Kidney capillary endothelial cell (primary cell): ENCODE data around the gene COG4.
"Not testable (repeated sequence)": the region's sequence is repeated elsewhere in the genome, so short reads cannot be mapped to it uniquely, and the experiment has no call there.

ENCODE experiments used
- DNase-seq: peaks from one replicate; pipeline ENCODE4 v3.0.0-alpha.2; 2018; ENCODE audit warnings: low spot score

COG4 gene

DNA sequence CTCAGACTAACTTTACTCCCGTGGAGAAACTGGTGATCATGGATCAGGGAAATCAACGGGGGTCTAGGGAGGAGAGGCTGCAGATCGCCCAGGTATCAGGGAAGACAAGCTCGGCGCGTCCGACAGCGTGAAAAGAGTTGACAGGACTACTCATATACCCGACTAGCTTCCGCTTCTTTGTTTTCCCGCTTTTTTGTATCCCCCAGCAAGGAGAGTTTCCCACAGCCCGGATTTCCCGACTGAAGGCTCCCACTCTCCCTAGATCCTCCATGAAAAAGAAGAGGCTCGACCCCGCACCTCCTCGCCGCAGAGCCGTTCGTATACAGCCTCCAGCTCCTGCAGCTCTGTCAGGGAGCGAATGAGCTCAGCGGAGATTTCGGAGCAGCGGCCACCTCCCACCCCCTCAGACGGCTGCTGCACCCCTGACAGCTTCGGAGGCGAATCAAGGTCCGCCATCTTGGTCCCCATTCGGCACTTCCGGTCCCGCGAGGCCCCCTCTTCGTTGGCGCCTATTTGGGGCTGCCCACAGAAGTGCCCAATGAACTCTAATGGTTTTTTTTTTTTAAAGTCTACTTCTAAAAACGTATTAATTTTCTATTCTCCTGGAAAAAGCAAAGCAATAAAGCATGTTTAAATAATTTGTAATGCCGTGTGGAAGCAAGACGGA is at the start of gene COG4:
Gene COG4, minus strand, starts transcription at position 479 of the 667 bp plus-strand sequence. Its CDS starts 11 bp downstream, at position 468.
- peak; percentile 81 for DNase-seq

DNA sequence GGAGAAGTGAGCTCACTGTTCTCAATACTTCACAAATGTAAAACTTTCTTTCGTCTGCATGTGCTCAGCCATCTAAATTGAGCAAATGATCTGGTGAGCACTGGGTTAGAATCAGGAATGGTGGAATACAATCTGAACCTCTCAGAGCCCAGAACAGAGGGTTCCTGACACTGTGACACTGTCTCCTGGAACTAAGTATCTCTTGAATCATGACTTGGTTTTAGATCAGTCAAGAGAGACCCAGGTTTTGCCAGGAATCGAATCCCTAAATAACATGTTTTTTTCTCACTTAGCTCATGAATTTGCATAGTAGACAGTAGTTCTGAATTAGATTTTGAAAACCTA is 49.5 kb upstream of the COG4 start:
- DNase-seq = no peak

DNA sequence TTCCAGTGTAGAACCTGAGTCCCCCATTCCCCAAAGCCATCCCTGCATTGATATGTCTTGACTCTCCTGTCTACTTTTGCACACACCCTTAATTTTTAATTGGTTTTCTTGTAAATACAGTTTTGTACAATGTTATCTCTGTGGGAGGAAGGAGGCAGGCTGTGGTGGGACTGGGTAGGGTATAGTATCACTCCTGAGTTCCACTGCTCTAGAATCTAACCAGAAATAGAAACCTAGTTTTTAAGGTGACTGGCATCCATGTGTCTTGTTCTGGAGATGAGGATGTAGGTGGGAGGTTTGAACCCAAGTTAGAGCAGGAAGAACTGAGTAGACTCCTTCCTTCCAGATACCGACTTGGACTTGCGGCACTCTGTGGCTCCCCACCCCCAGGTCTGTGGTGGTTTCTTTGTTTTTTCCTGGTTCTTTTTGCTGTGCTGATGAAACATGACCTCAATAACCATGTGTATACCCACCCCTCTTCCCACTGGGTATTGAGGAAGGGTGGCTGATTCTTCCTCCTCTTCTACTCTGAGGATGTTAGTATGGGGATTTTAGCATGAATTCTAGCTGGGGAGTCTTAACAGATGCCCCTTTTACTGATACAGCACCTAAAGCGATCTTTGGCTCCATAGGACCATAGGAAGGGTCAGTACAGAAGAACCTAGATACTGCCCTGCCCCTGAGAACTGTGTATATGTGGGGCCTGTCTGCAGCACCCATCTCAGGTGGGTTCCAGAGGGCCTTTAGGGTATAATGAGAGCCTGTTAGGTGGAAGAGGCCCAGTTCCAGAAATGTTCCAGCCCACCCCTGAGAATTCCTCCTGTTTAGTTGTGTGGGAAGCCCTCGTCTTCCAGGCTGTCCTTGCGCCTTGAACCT is 48.9 kb upstream of the COG4 start:
- DNase-seq = peak; percentile 21

DNA sequence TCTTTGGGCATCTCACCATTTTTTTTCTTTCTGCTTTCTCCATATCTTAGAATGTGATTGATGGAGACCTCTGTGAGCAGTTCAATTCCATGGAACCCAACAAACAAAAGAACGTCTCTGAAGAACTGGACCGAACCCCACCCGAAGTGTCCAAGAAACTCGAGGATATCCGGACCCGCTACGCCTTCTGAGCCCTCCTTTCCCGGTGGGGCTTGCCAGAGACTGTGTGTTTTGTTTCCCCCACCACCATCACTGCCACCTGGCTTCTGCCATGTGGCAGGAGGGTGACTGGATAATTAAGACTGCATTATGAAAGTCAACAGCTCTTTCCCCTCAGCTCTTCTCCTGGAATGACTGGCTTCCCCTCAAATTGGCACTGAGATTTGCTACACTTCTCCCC is 48.3 kb upstream of the COG4 start:
- no peak for DNase-seq

DNA sequence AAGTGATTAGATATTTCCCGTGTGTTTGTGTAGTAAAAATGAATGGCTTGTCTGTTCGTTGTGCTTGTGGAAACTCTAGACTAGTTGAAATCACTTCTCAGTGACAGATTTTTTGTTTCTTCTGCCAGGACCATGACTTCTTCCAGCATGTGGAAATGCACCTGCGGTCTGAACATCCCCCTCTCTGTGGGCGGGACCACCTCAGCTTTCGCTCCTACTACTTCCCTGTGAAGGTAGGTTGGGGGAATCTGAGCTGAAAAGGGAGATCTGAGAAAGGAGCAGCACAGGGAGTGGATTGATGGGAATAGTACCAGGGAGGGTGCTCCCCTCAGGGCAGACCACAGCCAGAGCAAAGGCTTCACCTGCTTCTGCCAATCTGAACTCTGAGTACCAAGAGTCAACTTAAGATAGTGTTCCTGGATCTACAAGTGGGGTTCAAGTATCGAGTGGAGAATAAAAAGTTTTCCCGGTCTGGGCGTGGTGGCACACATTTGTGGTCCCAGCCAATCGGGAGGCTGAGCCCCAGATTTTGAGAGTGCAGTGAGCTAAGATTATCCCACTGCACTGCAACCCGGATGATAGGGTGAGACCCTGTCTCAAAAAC is 47.7 kb upstream of the COG4 start:
- DNase-seq = no peak

DNA sequence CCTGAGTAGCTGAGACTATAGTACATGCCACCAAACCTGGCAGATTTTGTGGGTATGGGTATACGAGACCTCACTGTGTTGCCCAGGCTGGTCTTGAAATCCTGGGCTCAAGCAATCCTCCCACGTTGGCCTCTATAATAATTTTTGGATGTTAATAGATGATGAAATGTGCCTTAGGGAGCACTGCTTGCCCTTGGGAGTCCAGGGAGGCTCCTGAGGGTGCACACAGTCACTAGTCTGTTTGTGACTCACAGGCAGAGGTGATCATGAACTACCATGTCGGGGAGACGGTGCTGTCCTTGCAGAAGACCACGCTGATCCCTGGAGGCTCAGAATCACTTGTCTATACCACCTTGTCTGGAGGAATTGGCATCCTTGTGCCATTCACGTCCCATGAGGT is 46.4 kb upstream of the COG4 start:
- DNase-seq = no peak

DNA sequence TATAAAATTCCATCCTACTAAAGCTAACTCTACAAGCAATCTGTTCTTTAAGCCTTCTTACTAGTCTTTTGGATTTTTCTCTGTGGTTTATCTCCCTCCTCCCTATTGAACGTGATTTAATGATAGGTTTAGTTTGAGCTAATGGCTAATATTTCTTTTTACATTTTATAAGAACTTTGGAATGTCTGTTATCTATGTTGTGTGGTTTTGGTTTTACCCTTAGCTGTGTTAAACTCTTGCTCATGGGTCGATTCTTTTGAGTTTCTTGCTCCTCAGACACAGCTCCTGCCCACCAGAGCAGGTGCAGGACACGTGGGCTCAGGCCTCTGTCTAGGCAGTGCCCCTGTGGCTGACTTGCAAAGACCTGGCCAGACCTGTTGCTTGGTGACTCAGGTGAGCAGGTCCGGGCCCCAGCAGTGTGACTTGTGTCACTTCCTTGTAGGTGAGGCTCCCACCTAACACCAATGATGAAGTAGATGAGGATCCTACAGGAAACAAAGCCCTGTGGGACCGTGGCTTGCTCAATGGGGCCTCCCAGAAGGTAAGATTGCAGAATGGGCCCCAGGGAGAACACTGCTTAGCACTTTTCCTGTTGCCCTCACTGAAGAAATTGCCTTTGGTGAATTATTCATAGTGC is 45.4 kb upstream of the COG4 start:
- no peak for DNase-seq

DNA sequence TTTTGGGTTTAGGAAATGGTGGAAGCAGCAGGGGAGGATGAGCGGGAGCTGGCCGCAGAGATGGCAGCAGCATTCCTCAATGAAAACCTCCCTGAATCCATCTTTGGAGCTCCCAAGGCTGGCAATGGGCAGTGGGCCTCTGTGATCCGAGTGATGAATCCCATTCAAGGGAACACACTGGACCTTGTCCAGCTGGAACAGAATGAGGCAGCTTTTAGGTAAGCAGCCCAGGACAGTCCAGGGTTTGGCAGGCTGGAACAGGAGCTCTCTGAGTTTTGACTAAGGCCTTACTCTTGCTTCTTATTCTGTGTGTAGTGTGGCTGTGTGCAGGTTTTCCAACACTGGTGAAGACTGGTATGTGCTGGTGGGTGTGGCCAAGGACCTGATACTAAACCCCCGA is 41.7 kb upstream of the COG4 start:
- no peak for DNase-seq

DNA sequence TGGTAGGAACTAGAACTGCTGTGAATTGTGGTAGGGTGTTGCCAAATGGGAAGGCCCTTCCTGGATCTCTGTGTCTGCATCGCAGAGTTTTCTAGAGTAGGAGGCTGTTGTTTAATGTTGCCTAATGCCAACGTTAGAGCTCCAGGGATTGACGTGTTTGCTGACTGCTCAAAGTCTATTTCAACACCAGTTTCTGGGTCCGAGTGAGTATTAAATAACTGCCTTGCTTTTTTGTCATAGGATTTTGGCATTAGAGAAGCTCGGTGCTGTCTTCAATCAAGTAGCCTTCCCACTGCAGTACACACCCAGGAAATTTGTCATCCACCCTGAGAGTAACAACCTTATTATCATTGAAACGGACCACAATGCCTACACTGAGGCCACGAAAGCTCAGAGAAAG is 40.3 kb upstream of the COG4 start:
- no peak for DNase-seq

DNA sequence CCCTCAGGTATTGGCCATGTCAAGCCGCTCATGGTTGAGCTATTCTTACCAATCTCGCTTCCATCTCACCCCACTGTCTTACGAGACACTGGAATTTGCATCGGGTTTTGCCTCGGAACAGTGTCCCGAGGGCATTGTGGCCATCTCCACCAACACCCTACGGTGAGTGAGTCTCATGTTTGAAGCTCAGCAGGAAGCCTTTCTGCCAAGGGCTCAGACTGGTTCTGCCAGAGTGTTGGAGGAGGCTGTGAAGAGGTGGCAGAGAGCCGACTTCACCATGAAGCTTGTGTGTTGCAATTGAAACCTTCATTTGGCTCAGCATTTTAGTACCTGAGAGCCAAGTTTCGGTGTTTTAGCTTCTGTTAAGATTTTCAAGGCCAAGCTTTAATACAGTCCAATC is 38.3 kb upstream of the COG4 start:
- DNase-seq = no peak

DNA sequence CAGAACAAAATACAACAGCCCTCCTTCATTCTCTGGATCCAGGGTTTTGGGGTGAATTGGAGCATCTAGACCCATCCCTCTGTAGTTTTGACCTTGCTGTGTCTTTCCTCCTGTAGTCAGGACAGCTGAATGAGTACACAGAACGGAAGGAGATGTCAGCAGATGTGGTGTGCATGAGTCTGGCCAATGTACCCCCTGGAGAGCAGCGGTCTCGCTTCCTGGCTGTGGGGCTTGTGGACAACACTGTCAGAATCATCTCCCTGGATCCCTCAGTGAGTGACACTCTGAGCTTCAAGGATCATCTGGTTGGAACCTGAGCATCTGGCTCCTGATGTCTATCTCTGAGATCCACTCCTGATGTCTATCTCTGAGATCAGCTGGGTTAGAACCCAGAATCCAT is 32.7 kb upstream of the COG4 start:
- DNase-seq = no peak

DNA sequence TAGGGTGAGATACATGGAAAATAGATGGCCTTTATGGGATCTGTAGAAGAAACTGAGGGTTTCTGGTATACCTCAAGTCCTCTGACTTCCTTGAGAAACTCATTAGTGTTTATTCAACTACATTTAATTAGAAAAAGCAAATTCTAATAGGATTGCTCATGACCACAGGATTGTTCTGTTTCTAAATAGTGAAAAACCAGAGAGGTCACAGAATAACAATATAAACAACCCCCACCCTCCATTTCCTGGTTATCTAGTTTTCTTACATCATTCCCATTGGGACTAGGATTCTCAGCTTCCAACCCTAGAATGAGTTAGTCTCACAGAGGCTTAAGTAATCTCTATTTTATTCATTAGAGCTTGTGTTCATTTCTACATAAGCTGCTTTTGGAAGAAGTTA is 30.3 kb upstream of the COG4 start:
- peak; percentile 13 for DNase-seq

DNA sequence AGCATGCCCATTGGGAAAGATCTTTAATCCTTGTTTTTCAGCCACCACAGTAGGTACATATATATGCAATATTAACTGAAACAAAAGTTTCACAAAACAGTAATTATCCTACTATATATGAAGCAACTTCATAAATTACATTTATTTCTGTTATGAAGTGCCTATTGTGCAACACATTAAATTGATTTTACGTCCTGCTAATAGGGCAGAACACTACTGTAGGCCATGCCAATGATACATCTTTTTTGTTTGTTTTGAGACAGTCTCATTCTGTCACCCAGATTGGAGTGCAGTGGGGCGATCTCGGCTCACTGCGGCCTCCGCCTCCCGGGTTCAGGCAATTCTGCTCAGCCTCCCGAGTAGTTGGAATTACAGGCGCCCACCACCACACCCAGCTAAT is 29.3 kb upstream of the COG4 start:
- DNase-seq = no peak

DNA sequence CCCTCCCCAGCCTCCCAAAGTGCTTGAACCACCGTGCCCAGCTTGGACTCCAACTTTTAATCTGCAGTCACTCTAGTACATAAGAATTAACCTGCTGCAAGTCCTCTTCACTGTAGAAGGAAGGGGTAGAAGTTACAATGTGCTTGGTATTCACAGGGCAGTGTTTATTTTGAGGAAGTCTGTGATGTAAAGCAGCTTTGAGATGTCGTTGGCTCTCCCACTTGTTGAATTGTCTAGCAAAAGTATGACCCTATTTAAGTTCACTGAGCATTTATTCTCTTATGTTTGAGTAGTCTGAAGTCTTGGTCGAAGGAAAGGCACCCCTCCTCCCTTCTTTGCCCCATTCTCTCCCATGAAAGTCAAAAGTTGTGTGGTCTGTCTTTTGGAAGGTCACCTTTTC is 28.4 kb upstream of the COG4 start:
- no peak for DNase-seq

DNA sequence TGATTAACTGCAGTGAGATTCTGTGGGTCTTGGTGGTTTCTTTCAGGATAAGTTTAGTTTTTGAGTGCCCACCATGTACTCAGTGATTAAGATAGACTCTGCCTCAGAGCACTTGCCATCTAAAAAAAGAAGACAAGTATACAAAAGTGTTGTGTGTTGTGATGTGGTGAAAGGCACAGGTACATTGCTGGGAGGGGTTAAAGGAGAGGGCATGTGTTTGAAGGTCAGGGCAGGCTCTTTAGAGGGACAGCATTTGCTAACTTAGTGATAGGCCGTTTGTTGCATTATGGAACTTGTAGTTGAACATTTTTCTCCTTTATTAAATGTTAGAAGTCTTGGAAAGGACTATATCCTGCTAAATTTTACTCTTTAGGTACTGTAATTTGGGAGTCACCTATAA is 26.7 kb upstream of the COG4 start:
- no peak for DNase-seq

DNA sequence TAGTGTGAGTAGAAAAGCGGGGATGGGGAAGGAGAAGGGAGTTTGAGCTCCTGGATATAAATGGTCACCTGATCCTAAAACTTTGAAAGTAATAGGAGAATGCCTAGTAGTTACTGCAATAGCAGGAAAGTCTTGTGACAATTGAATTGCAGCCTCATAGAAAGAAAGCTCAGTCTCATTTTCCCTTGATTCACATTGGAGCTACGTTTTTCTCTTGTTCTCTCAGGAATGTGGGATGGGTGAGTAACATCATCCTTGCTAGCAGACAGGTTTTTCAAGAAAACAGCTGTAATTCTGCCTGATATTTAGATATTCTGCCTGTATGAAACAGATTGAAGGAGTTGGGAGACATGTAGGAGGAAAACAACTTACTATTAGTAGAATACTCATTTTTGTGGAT is 25.6 kb upstream of the COG4 start:
- DNase-seq = no peak

DNA sequence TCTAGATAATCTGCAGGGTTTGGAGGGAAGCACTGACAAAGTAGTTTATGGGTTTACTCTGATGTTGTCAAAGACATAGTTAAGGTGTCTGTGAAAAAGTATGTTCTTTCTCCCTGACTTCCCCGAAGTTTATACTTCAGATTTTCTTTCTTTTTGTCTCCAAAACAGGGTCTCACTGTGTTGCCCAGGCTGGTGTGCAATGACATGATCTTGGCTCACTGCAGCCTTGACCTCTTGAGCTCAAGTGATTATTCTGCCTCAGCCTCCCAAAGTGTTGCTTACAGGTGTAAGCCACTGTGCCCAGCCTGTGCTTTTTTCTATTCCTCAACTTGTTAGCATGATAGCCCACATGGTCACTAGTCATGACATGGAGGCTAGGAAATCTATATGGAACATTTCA is 21.2 kb upstream of the COG4 start:
- DNase-seq = no peak

DNA sequence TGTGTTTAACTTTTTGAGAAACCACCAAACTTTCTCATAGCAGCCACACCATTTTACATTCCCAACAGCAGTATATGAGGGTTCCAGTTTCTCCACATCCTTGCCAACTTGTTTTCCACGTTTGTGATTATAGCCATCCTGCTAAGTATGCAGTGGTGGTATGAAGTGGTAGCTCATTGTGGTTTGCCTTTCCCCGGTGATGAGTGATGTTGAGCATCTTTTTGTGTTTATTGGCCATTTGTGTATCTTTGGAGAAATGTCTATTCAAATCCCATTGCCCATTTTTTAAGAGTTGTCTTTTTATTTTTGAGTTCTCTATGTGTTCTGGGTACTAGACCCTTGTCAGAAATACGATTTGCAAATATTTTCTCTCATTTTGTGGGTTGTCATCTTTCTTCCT is 17.6 kb upstream of the COG4 start:
- no peak for DNase-seq

DNA sequence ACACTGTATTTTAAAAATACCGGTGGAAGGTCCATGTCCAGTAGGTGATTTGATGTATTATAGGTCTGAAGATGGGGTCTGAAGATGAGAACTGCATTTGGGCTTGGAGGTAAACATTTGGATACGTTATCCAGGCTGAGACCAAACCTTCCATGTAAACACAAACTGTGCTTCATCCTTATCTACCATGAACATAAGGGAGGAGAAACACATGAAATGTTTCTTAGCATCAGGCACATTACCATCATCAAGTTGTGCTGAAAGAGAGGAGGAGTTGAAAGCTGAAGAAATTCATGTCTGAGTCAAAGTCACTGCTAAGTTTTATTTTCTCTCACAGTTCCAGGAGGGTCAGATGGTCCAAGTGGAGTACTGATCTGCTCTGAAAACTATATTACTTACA is 11.6 kb upstream of the COG4 start:
- no peak for DNase-seq

DNA sequence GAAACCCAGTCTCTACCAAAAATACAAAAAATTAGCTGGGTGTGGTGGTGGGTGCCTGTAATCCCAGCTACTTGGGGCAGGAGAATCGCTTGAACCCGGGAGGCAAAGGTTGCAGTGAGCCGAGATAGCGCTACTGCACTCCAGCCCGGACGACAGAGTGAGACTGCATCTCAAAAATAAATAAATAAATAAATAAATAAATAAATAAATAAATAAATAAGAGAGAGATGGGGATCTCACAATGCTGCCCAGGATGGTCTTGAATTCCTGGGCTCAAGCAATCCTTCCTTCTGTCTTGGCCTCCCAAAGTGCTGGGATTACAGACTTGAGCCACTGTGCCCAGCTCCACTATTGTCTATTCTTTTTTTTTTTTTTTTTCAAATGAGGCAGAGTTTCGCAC is 6.6 kb upstream of the COG4 start:
- not testable (repeated sequence) for DNase-seq

DNA sequence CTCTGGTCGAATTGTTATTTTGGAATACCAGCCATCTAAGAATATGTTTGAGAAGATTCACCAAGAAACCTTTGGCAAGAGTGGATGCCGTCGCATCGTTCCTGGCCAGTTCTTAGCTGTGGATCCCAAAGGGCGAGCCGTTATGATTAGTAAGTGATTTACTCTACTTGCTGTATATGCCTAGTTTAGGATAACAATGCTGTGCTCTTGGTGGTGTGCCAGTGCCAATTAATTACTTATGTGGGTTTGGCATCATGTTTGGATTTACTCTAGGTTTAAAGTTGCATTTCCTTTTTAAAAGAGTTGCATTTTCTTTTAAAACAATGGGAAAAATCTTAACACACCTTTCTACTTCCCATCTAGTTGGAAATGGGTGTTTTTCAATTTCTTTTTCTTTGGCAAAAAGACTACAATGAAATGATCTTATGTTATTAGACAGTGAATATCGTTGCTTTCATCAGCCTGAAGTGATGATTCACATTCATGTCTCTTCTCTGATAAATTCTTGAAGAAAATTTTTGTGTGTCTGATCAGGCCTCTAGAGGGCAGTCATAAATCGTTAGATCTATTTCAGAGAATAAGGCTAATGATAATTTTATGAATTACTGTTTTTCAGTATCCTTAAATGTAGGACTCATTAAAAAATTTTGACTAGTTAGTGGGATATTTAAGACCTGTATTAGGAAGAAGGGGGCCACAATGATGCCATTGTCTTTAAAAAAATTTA is 5.9 kb upstream of the COG4 start:
- DNase-seq = peak; percentile 75

DNA sequence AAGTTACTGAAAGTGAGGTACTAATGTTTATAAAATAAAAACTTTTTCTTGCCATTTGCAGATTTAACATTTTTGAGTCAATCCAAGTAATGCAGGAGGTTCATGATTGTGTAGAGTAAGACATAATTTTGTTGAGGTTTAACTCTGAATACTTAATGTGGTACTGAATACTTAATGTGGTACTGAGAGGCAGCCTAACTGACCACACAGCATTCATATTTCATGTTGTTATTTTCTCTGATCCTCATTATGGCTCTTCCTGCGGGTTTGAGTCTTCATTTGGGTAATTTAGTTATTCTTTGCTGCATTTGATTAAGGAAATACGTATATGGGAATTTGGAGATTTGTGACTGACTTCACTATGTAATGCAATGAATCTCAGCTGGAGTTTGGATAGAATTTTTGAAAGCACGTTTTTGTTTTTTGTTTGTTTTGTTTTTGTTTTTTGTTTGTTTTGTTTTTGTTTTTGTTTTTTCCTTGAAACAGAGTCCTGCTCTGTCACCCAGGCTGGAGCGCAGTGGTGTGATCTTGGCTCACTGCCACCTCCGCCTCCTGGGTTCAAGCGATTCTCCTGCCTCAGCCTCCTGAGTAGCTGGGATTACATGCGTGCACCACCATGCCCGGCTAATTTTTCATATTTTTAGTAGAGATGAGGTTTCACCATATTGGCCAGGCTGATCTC is 4.1 kb upstream of the COG4 start:
- DNase-seq = no peak
